ENCODE measurements around the gene KDM8.

DNA sequence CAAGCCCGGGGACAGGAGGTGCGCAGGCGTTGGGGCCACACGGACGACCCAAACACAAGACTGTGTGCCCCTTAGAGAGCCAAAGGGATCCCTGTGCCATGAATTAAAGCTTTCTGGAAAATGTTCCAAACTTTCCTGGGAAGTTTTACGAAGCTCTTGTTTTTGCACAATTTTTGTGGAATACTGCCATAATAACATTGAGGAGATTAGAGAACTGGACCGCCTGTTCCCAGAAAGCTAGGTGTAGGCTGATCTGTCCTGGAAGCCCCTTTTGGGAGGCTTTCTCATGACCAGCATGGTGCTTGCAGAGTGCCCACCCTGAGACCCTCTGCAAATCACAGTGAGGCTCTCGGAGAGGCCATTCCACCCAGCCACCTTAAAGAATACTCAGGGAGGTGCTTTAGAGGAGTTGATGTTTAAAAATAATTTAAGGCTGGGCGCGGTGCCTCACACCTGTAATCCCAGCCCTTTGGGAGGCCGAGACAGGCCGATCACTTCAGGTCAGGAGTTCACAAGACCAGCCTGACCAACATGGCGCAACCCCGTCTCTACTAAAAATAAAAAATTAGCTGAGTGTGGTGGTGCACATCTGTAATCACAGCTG lies 1.1 kb downstream of the KDM8 start:
- TF ChIP-seq, protein P1, sequence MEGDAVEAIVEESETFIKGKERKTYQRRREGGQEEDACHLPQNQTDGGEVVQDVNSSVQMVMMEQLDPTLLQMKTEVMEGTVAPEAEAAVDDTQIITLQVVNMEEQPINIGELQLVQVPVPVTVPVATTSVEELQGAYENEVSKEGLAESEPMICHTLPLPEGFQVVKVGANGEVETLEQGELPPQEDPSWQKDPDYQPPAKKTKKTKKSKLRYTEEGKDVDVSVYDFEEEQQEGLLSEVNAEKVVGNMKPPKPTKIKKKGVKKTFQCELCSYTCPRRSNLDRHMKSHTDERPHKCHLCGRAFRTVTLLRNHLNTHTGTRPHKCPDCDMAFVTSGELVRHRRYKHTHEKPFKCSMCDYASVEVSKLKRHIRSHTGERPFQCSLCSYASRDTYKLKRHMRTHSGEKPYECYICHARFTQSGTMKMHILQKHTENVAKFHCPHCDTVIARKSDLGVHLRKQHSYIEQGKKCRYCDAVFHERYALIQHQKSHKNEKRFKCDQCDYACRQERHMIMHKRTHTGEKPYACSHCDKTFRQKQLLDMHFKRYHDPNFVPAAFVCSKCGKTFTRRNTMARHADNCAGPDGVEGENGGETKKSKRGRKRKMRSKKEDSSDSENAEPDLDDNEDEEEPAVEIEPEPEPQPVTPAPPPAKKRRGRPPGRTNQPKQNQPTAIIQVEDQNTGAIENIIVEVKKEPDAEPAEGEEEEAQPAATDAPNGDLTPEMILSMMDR (IDR thresholded peaks at IDR 0.05) = no peak
- no peak for TF ChIP-seq POLR2A (IDR thresholded peaks at IDR 0.05)
- TF ChIP-seq EP300 (IDR thresholded peaks at IDR 0.05) = no peak
- no peak for TF ChIP-seq POLR2AphosphoS5 (IDR thresholded peaks at IDR 0.05)

Measured in gastroesophageal sphincter (tissue), 3 donors.